ENCODE results near the gene MRGPRF.

GRCh38 chr11:69057236-69057635 is 44.2 kb upstream of the MRGPRF start:
- TF ChIP-seq CTCF (IDR thresholded peaks at IDR 0.05; ENCODE audit: borderline replicate concordance, extremely low read depth, low read length, poor library complexity, severe bottlenecking), result no peak
- TF ChIP-seq EZH2 (IDR thresholded peaks at IDR 0.05; ENCODE audit: borderline replicate concordance, low read depth, low read length, severe bottlenecking), result no peak
